COR-L47 (cell line): ENCODE data around the gene CCT5.

Source experiments
- DNase-seq: peaks from one replicate; lab custom pipeline; 2025; lab: John Stamatoyannopoulos, UW

CCT5 gene

GRCh38 chr5:10249948-10250805, at the start of gene CCT5:
Gene CCT5, plus strand, starts transcription at chr5:10250280. Its CDS starts 61 bp downstream, at chr5:10250341.
- DNase-seq: peak; percentile 97

- DNase-seq: no peak
These were observed 48.7 kb upstream of the CCT5 start for GRCh38 chr5:10201223-10201868.

- no peak for DNase-seq
These were observed 47.8 kb upstream of the CCT5 start for GRCh38 chr5:10202089-10202910.

- DNase-seq: no peak
These were observed 41.1 kb upstream of the CCT5 start for GRCh38 chr5:10209004-10209403.

- DNase-seq: no peak
These were observed 36.8 kb upstream of the CCT5 start for GRCh38 chr5:10213316-10213715.

- DNase-seq: no peak
These were observed 36.0 kb upstream of the CCT5 start for GRCh38 chr5:10214041-10214440.

- DNase-seq: no peak
These were observed 34.7 kb upstream of the CCT5 start for GRCh38 chr5:10215366-10215765.

GRCh38 chr5:10216107-10216506, 34.0 kb upstream of the CCT5 start:
- DNase-seq: no peak

GRCh38 chr5:10218658-10219057, 31.4 kb upstream of the CCT5 start:
- DNase-seq: no peak

GRCh38 chr5:10219068-10219467, 31.0 kb upstream of the CCT5 start:
- DNase-seq: no peak

GRCh38 chr5:10220248-10220647, 29.8 kb upstream of the CCT5 start:
- no peak for DNase-seq

- DNase-seq: no peak
These were observed 27.8 kb upstream of the CCT5 start for GRCh38 chr5:10222326-10222725.

GRCh38 chr5:10227379-10227778, 22.7 kb upstream of the CCT5 start:
- no peak for DNase-seq

- DNase-seq: no peak
These were observed 21.8 kb upstream of the CCT5 start for GRCh38 chr5:10228288-10228687.

GRCh38 chr5:10229306-10230048, 20.6 kb upstream of the CCT5 start:
- no peak for DNase-seq

- DNase-seq: no peak
These were observed 17.7 kb upstream of the CCT5 start for GRCh38 chr5:10232386-10232785.

GRCh38 chr5:10233011-10233410, 17.1 kb upstream of the CCT5 start:
- no peak for DNase-seq

- no peak for DNase-seq
These were observed 16.6 kb upstream of the CCT5 start for GRCh38 chr5:10233505-10233904.

GRCh38 chr5:10235350-10235749, 14.7 kb upstream of the CCT5 start:
- DNase-seq: no peak

GRCh38 chr5:10243660-10244240, 6.3 kb upstream of the CCT5 start:
- DNase-seq: no peak

- no peak for DNase-seq
These were observed 5.6 kb upstream of the CCT5 start for GRCh38 chr5:10244342-10244944.
